HepG2 (cell line): ENCODE data around the gene RANBP3. TPM values are rescaled to one million over a fixed set of nuclear protein-coding genes. Genes with fewer than 3 reads are reported as not detected.

Experiments used
- AHR ChIP-seq: IDR thresholded peaks from 2 replicates; pipeline ENCODE4 v1.6.1; 2018; ENCODE audit warnings: missing genetic modification reagents, missing compliant biosample characterization
- FOXA3 ChIP-seq: IDR thresholded peaks from 2 replicates; pipeline ENCODE4 v1.6.1; 2016; ENCODE audit warnings: missing genetic modification reagents, missing compliant biosample characterization
- HMGXB4 ChIP-seq, 2 experiments: sonication (generic) in 1 of 2; formaldehyde crosslinking in 1 of 2; IDR thresholded peaks; 2 replicates each; pipeline versions ENCODE4 v1.4.0 to v1.6.1; 2018 to 2020; ENCODE audit warnings: missing genetic modification reagents in 2 of 2, borderline replicate concordance in 1 of 2, low read depth in 1 of 2, mild to moderate bottlenecking in 1 of 2, missing biosample characterization in 1 of 2
- JUN ChIP-seq: sonication (generic); formaldehyde crosslinking; IDR thresholded peaks from 2 replicates; pipeline ENCODE4 v1.4.0; 2020; ENCODE audit warnings: mild to moderate bottlenecking, missing genetic modification reagents
- MIER2 ChIP-seq: IDR thresholded peaks from 2 replicates; pipeline ENCODE4 v1.6.1; 2016; ENCODE audit warnings: missing biosample characterization, missing genetic modification reagents
- SAP130 ChIP-seq: IDR thresholded peaks from 2 replicates; pipeline ENCODE4 v1.6.1; 2016; ENCODE audit warnings: low read depth
- SNAPC5 ChIP-seq: sonication (generic); formaldehyde crosslinking; IDR thresholded peaks from 2 replicates; pipeline ENCODE4 v1.8.1; 2023; ENCODE audit warnings: mild to moderate bottlenecking, missing genetic modification reagents, borderline replicate concordance
- SNRNP70 ChIP-seq: fragments of 200-400 bp; formaldehyde crosslinking; IDR thresholded peaks from 2 replicates; pipeline ENCODE4 v1.6.1; 2017; ENCODE audit warnings: mild to moderate bottlenecking, low read depth, low read length, moderate library complexity
- SPEN ChIP-seq: sonication (generic); formaldehyde crosslinking; IDR thresholded peaks from 2 replicates; pipeline ENCODE4 v1.5.1; 2020; ENCODE audit warnings: low read depth, mild to moderate bottlenecking, missing genetic modification reagents
- SRSF4 ChIP-seq: fragments of 200-400 bp; formaldehyde crosslinking; IDR thresholded peaks from one replicate; pipeline ENCODE4 v1.6.1; 2018; ENCODE audit warnings: mild to moderate bottlenecking, low read depth, low read length, moderate library complexity; ENCODE audit not compliant: poor library complexity, severe bottlenecking
- YEATS4 ChIP-seq: sonication (generic); formaldehyde crosslinking; IDR thresholded peaks from 2 replicates; pipeline ENCODE4 v1.4.0; 2020; ENCODE audit warnings: missing genetic modification reagents, borderline replicate concordance
- ZNF101 ChIP-seq: sonication (generic); formaldehyde crosslinking; IDR thresholded peaks from 2 replicates; pipeline ENCODE4 v1.4.0; 2020; ENCODE audit warnings: mild to moderate bottlenecking, low read depth, missing genetic modification reagents, borderline replicate concordance
- ZNF232 ChIP-seq: sonication (generic); formaldehyde crosslinking; IDR thresholded peaks from 2 replicates; pipeline ENCODE4 v1.4.0; 2020; ENCODE audit warnings: missing genetic modification reagents, borderline replicate concordance
- ZNF263 ChIP-seq: sonication (generic); formaldehyde crosslinking; IDR thresholded peaks from 2 replicates; pipeline ENCODE4 v1.4.0; 2020; ENCODE audit warnings: missing genetic modification reagents
- ZNF382 ChIP-seq: sonication (generic); formaldehyde crosslinking; IDR thresholded peaks from 2 replicates; pipeline ENCODE4 v1.5.0; 2020; ENCODE audit warnings: missing genetic modification reagents, mild to moderate bottlenecking, borderline replicate concordance
- ZNF605 ChIP-seq: sonication (generic); formaldehyde crosslinking; IDR thresholded peaks from 2 replicates; pipeline ENCODE4 v1.8.0; 2022; ENCODE audit warnings: mild to moderate bottlenecking, missing genetic modification reagents
- ZNF761 ChIP-seq: sonication (generic); formaldehyde crosslinking; conservative IDR thresholded peaks from 2 replicates; pipeline ENCODE4 v1.4.0; 2020; ENCODE audit warnings: mild to moderate bottlenecking, missing genetic modification reagents
- ZNF800 ChIP-seq: sonication (generic); formaldehyde crosslinking; IDR thresholded peaks from 2 replicates; pipeline ENCODE4 v1.4.0; 2020; ENCODE audit warnings: missing genetic modification reagents
- polyA plus RNA-seq, 8 experiments: library from polyadenylated mRNA; depleted of rRNA in 3 of 8; stranded (reverse) in 7 of 8; unstranded in 1 of 8; fragments of >200 nt; fragmentation: Illumina TruSeq in 4 of 8; extraction: Trizol in 4 of 8; gene quantifications; 2 replicates each; pipeline versions ENCODE4 v1.2.1 to v1.2.3, GENCODE V29; 2011 to 2016; ENCODE audit warnings: low read depth in 4 of 8, missing spikeins in 1 of 8, mixed read lengths in 1 of 8; ENCODE audit not compliant: insufficient read depth in 1 of 8
- total RNA-seq, 5 experiments: library from RNA; depleted of rRNA; stranded (reverse); fragments of >200 nt; fragmentation: Illumina TruSeq; extraction: Trizol; gene quantifications; 2 replicates each; pipeline ENCODE4 v1.2.3, GENCODE V29; 2016; ENCODE audit warnings: low read depth in 1 of 5
- TF ChIP-seq, protein P1 (sequence below): sonication (generic); formaldehyde crosslinking; IDR thresholded peaks from 2 replicates; pipeline ENCODE4 v1.4.0; 2020; ENCODE audit warnings: mild to moderate bottlenecking, missing genetic modification reagents
- TF ChIP-seq, protein P2 (sequence below): sonication (generic); formaldehyde crosslinking; conservative IDR thresholded peaks from 2 replicates; pipeline ENCODE4 v1.4.0; 2020; ENCODE audit warnings: mild to moderate bottlenecking, missing genetic modification reagents, moderate library complexity

Gene RANBP3
- total and polyA plus RNA-seq, 2 of the 13 experiments (the other 11 are each of a cell fraction or from before 2014, with no cell fraction given), result 39.5 to 149 TPM

- TF ChIP-seq, protein P1, sequence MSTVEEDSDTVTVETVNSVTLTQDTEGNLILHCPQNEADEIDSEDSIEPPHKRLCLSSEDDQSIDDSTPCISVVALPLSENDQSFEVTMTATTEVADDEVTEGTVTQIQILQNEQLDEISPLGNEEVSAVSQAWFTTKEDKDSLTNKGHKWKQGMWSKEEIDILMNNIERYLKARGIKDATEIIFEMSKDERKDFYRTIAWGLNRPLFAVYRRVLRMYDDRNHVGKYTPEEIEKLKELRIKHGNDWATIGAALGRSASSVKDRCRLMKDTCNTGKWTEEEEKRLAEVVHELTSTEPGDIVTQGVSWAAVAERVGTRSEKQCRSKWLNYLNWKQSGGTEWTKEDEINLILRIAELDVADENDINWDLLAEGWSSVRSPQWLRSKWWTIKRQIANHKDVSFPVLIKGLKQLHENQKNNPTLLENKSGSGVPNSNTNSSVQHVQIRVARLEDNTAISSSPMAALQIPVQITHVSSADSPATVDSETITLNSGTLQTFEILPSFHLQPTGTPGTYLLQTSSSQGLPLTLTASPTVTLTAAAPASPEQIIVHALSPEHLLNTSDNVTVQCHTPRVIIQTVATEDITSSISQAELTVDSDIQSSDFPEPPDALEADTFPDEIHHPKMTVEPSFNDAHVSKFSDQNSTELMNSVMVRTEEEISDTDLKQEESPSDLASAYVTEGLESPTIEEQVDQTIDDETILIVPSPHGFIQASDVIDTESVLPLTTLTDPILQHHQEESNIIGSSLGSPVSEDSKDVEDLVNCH, result no peak
- TF ChIP-seq ZNF761 (CRISPR knock-in tag) (peak; percentile 86; the same call in 1 of the 2 replicates), SNAPC5 (no peak), SNRNP70 (no peak), ZNF382 (CRISPR knock-in tag) (no peak), JUN (CRISPR knock-in tag) (no peak), HMGXB4 (CRISPR knock-in tag; IDR thresholded peaks at IDR 0.05; ENCODE audit: borderline replicate concordance in 1 of 2, low read depth in 1 of 2) (peak in 1 of 2 experiments; percentile 39; a peak in 1 of 4 replicates), FOXA3 (CRISPR knock-in tag) (peak; percentile 34), YEATS4 (CRISPR knock-in tag) (no peak), AHR (CRISPR knock-in tag) (no peak), ZNF263 (CRISPR knock-in tag) (0 out of 2 replicates have a peak, but pooled peaks have one; percentile 32), SAP130 (CRISPR knock-in tag) (peak; percentile 64), ZNF232 (CRISPR knock-in tag) (0 out of 2 replicates have a peak, but pooled peaks have one; percentile 38), ZNF800 (CRISPR knock-in tag) (no peak), ZNF101 (CRISPR knock-in tag) (no peak), SRSF4 (no peak), ZNF605 (0 out of 2 replicates have a peak, but pooled peaks have one; percentile 17), SPEN (no peak), MIER2 (CRISPR knock-in tag) (no peak)
- TF ChIP-seq, protein P2, sequence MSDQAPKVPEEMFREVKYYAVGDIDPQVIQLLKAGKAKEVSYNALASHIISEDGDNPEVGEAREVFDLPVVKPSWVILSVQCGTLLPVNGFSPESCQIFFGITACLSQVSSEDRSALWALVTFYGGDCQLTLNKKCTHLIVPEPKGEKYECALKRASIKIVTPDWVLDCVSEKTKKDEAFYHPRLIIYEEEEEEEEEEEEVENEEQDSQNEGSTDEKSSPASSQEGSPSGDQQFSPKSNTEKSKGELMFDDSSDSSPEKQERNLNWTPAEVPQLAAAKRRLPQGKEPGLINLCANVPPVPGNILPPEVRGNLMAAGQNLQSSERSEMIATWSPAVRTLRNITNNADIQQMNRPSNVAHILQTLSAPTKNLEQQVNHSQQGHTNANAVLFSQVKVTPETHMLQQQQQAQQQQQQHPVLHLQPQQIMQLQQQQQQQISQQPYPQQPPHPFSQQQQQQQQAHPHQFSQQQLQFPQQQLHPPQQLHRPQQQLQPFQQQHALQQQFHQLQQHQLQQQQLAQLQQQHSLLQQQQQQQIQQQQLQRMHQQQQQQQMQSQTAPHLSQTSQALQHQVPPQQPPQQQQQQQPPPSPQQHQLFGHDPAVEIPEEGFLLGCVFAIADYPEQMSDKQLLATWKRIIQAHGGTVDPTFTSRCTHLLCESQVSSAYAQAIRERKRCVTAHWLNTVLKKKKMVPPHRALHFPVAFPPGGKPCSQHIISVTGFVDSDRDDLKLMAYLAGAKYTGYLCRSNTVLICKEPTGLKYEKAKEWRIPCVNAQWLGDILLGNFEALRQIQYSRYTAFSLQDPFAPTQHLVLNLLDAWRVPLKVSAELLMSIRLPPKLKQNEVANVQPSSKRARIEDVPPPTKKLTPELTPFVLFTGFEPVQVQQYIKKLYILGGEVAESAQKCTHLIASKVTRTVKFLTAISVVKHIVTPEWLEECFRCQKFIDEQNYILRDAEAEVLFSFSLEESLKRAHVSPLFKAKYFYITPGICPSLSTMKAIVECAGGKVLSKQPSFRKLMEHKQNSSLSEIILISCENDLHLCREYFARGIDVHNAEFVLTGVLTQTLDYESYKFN (CRISPR knock-in tag), result 0 out of 2 replicates have a peak, but pooled peaks have one; percentile 19
Measured at GRCh38 chr19:5967994-5968430, 9.9 kb downstream of the RANBP3 start (continued).
